Kidney epithelial cell (primary cell): Measurements from ENCODE around the gene MFGE8. TPM values are rescaled to one million over a fixed set of nuclear protein-coding genes. Genes with fewer than 3 reads are reported as not detected.
"Not testable (repeated sequence)": the region's sequence is repeated elsewhere in the genome, so short reads cannot be mapped to it uniquely, and the experiment has no call there.

Experiments used
- DNase-seq: peaks from one replicate; pipeline ENCODE4 v3.0.0-alpha.2; 2010; ENCODE audit warnings: low read depth
- H3K27me3 ChIP-seq: 2 replicates; pipeline ENCODE4 v1.6.0; 2011; ENCODE audit warnings: low read length; ENCODE audit not compliant: control insufficient read depth, insufficient read depth
- H3K36me3 ChIP-seq: 2 replicates; pipeline ENCODE4 v1.5.1; 2011; ENCODE audit warnings: low read length; ENCODE audit not compliant: control insufficient read depth, insufficient read depth
- H3K4me3 ChIP-seq: 2 replicates; pipeline ENCODE4 v1.5.1; 2011; ENCODE audit warnings: low read depth, mild to moderate bottlenecking, control low read depth, low read length
- total RNA-seq: library from RNA; depleted of rRNA; stranded (reverse); fragments of >200 nt; gene quantifications from 2 replicates; pipeline ENCODE4 v1.2.3, GENCODE V29; 2015
- TF ChIP-seq, protein P1 (sequence below): IDR thresholded peaks from 2 replicates; pipeline ENCODE4 v1.5.1; 2011; ENCODE audit warnings: mild to moderate bottlenecking, moderate library complexity, low read length, control low read depth, inconsistent platforms; ENCODE audit not compliant: insufficient read depth, poor library complexity, severe bottlenecking

MFGE8 gene
- total RNA-seq, 1 donor from 2014 or later = 261 TPM

GRCh38 chr15:88950600-88951160, 37.5 kb upstream of the MFGE8 start:
- peaks cover 2% of the 10 kb centered on the region for H3K27me3 ChIP-seq
- TF ChIP-seq, protein P1, sequence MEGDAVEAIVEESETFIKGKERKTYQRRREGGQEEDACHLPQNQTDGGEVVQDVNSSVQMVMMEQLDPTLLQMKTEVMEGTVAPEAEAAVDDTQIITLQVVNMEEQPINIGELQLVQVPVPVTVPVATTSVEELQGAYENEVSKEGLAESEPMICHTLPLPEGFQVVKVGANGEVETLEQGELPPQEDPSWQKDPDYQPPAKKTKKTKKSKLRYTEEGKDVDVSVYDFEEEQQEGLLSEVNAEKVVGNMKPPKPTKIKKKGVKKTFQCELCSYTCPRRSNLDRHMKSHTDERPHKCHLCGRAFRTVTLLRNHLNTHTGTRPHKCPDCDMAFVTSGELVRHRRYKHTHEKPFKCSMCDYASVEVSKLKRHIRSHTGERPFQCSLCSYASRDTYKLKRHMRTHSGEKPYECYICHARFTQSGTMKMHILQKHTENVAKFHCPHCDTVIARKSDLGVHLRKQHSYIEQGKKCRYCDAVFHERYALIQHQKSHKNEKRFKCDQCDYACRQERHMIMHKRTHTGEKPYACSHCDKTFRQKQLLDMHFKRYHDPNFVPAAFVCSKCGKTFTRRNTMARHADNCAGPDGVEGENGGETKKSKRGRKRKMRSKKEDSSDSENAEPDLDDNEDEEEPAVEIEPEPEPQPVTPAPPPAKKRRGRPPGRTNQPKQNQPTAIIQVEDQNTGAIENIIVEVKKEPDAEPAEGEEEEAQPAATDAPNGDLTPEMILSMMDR = no peak
- no peak for DNase-seq

DNA sequence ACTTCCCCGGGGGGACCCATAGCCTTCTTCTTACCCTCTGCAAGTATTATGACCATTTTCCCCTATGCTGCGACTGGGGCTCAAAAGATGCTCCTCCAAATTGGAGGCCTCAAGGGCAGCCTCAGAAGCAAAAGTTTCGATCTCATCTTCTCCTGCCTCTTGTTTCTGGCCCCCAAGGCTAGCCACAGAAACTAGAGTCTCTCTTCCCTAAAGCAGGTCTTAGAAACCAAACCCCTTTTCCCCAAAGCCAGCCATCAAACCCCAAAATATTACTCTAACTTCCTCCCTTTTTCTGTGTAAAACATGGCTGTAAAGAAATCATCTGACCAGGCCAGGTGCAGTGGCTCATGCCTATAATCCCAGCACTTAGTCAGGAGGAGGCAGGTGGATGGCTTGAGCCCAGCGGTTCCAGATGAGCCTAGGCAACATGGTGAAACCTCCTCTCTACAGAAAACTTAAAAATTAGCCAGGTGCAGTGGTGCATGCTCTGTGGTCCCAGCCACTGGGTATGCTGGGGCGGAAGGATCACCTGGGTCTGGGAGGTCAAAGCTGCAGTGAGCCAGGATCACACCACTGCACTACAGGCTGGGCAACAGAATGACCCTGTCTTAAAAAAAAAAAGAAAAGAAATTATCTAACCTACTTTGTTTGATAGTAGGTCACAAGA, 36.7 kb upstream of the MFGE8 start:
- no peak overlapping the region for H3K4me3 ChIP-seq
- H3K27me3 ChIP-seq = peaks cover 2% of the 10 kb centered on the region
- DNase-seq = no peak
- H3K36me3 ChIP-seq = no peaks in the 10 kb centered on the region
- TF ChIP-seq, protein P1 = no peak

More at GRCh38 chr15:88950600-88951160, 37.5 kb upstream of the MFGE8 start:
- Histone ChIP-seq H3K4me3 (no peak overlapping the region), H3K36me3 (no peaks in the 10 kb centered on the region)

DNA sequence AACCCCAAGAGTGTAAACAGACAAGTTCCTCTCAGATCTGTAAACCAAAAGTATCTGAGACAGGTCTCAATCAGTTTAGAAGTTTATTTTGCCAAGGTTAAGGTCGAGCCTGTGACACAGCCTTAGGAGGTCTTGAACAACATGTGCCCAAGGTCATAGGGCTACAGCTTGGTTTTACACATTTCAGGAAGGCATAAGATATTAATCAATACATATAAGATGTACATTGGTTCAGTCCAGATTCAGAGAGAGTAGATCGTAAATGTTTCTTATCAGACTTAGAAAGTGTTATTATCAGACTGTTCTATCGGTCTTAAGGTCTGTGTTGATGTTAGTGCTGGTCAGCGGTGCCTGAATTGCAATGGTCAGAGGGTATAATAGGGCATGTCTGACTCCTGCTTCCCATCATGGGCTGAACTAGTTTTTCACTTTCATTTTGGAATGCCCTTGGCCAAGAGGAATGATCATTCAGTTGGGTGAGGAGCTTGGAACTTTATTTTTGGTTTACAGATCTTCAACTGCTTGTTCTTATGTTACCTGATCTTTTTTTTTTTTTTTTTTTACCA, 27.0 kb upstream of the MFGE8 start:
- H3K36me3 ChIP-seq = no peaks in the 10 kb centered on the region
- H3K27me3 ChIP-seq = no peaks in the 10 kb centered on the region
- no peak overlapping the region for H3K4me3 ChIP-seq
- TF ChIP-seq, protein P1 = no peak
- no peak for DNase-seq

- TF ChIP-seq, protein P1 = no peak
- H3K4me3 ChIP-seq = no peak overlapping the region
- DNase-seq = no peak
- no peaks in the 10 kb centered on the region for H3K27me3 ChIP-seq
- H3K36me3 ChIP-seq = no peaks in the 10 kb centered on the region
Observed at GRCh38 chr15:88939486-88939806, 26.3 kb upstream of the MFGE8 start.

- no peaks in the 10 kb centered on the region for H3K36me3 ChIP-seq
- no peak for DNase-seq
- no peaks in the 10 kb centered on the region for H3K27me3 ChIP-seq
- TF ChIP-seq, protein P1 = no peak
- no peak overlapping the region for H3K4me3 ChIP-seq
Observed at GRCh38 chr15:88938802-88939485, 25.8 kb upstream of the MFGE8 start.

- H3K4me3 ChIP-seq, H3K36me3 ChIP-seq, DNase-seq, H3K27me3 ChIP-seq: not testable (repeated sequence)
Observed at GRCh38 chr15:88934449-88934848, 21.3 kb upstream of the MFGE8 start.
